Panc1 (cell line): ENCODE data around the gene GFOD2. TPM values are rescaled to one million over a fixed set of nuclear protein-coding genes. Genes with fewer than 3 reads are reported as not detected.

ENCODE experiments used
- ATAC-seq: fragments of 200-7000 bp; cut with Tn5 transposase; 2 replicates; pipeline ENCODE4 v1.9.1; 2020; ENCODE audit warnings: mild to moderate bottlenecking, moderate library complexity
- BruUV-seq: library from RNA; stranded (reverse); fragments of 400-500 nt; replicated peaks from 2 replicates; lab custom pipeline; 2021; lab: Mats Ljungman, UMichigan
- CTCF ChIA-PET: fragments of 300-600 bp; sonication (Branson Sonifier 250); formaldehyde crosslinking; loops from one replicate; lab custom pipeline; 2022; ENCODE audit warnings: antibody characterized with exemption; lab: Charles Lee
- POLR2A ChIA-PET: fragments of 300-600 bp; sonication (Branson Sonifier 250); formaldehyde crosslinking; loops from one replicate; lab custom pipeline; 2022; ENCODE audit warnings: antibody characterized with exemption; lab: Charles Lee
- DNase-seq: peaks from one replicate; pipeline ENCODE4 v3.0.0-alpha.2; 2010; ENCODE audit warnings: low read depth, low spot score
- H3K27ac ChIP-seq: 2 replicates; pipeline ENCODE4 v1.5.1; 2011; ENCODE audit warnings: mild to moderate bottlenecking, low read length, inconsistent platforms
- H3K27me3 ChIP-seq: fragments of 200-500 bp; sonication (Bioruptor generic); 2 replicates; pipeline ENCODE4 v1.6.0; 2014; ENCODE audit warnings: low read length, inconsistent platforms; ENCODE audit not compliant: control insufficient read depth, insufficient read depth
- H3K36me3 ChIP-seq: fragments of 200-500 bp; sonication (Bioruptor generic); 2 replicates; pipeline ENCODE4 v1.5.1; 2014; ENCODE audit warnings: inconsistent platforms, mild to moderate bottlenecking, low read length, moderate library complexity; ENCODE audit not compliant: control insufficient read depth, insufficient read depth
- H3K4me1 ChIP-seq: 2 replicates; pipeline ENCODE4 v1.5.1; 2011; ENCODE audit warnings: inconsistent platforms, mild to moderate bottlenecking, low read length, moderate library complexity; ENCODE audit not compliant: control insufficient read depth, insufficient read depth
- H3K4me3 ChIP-seq, 2 experiments: 2 replicates each; pipeline ENCODE4 v1.5.1; 2011 to 2012; ENCODE audit warnings: low read depth in 2 of 2, low read length in 2 of 2, mild to moderate bottlenecking in 2 of 2, inconsistent platforms in 1 of 2, moderate library complexity in 1 of 2
- H3K9me3 ChIP-seq: fragments of 200-500 bp; sonication (Bioruptor generic); 2 replicates; pipeline ENCODE4 v1.5.1; 2014; ENCODE audit warnings: low read depth, mild to moderate bottlenecking, inconsistent platforms, low read length, moderate library complexity; ENCODE audit not compliant: control insufficient read depth, insufficient read depth
- CTCF ChIP-seq: fragments of 450-650 bp; IDR thresholded peaks from 2 replicates; pipeline ENCODE4 v1.5.1; 2017; ENCODE audit warnings: mild to moderate bottlenecking
- POLR2AphosphoS5 ChIP-seq: IDR thresholded peaks from 2 replicates; pipeline ENCODE4 v1.6.1; 2012; ENCODE audit warnings: mild to moderate bottlenecking, low read depth, low read length, moderate library complexity
- REST ChIP-seq, 2 experiments: IDR thresholded peaks; 2 replicates each; pipeline ENCODE4 v1.6.1; 2011 to 2012; ENCODE audit warnings: low read depth in 2 of 2, control low read depth in 1 of 2, low read length in 1 of 2, mild to moderate bottlenecking in 1 of 2, moderate library complexity in 1 of 2; ENCODE audit not compliant: insufficient read depth in 1 of 2
- SIN3A ChIP-seq: IDR thresholded peaks from 2 replicates; pipeline ENCODE4 v1.6.1; 2012; ENCODE audit warnings: low read depth, mild to moderate bottlenecking, low read length, moderate library complexity, borderline replicate concordance; ENCODE audit not compliant: insufficient read depth
- TCF7L2 ChIP-seq: IDR thresholded peaks from 2 replicates; pipeline ENCODE4 v1.6.1; 2011; ENCODE audit warnings: mild to moderate bottlenecking, low read depth, low read length, inconsistent platforms
- in situ Hi-C: cut with HindIII; loops from 2 replicates; pipeline ENCODE4 v1.10.0; 2016; ENCODE audit warnings: low sequenced_read_pairs, low pct_unique_long_range_greater_than_20kb
- intact Hi-C: fragments of 100-400 bp; cut with micrococcal nuclease; formaldehyde crosslinking; loops from one replicate; pipeline ENCODE4 v1.10.0; 2022; ENCODE audit not compliant: unreplicated experiment
- total RNA-seq: library from RNA; stranded (reverse); gene quantifications from one replicate; pipeline ENCODE4 v1.2.1, GENCODE V29; 2021; ENCODE audit not compliant: unreplicated experiment

The GFOD2 gene
- total RNA-seq, 1 experiment from 2014 or later, result 15.1 TPM

GRCh38 chr16:67741118-67741517 lies 22.0 kb upstream of the GFOD2 start:
- H3K36me3 ChIP-seq, result no peaks in the 10 kb centered on the region
- no peak for TF ChIP-seq CTCF
- TF ChIP-seq POLR2AphosphoS5, result no peak
- TF ChIP-seq TCF7L2, result no peak
- no peak for TF ChIP-seq REST (IDR thresholded peaks at IDR 0.05; ENCODE audit: insufficient read depth in 1 of 2, low read depth in 2 of 2, low read length in 1 of 2)
- no peak for TF ChIP-seq SIN3A
- CTCF ChIA-PET, result no interaction called here

GRCh38 chr16:67740391-67740790 lies 21.3 kb upstream of the GFOD2 start:
- Histone ChIP-seq H3K4me3 (no peak overlapping the region), H3K9me3 (no peaks in the 10 kb centered on the region), H3K27me3 (no peaks in the 10 kb centered on the region), H3K36me3 (no peaks in the 10 kb centered on the region), H3K4me1 (no peaks in the 10 kb centered on the region), H3K27ac (no peak overlapping the region)
- no peak for TF ChIP-seq REST (IDR thresholded peaks at IDR 0.05; ENCODE audit: insufficient read depth in 1 of 2, low read depth in 2 of 2, low read length in 1 of 2)
- TF ChIP-seq CTCF, result no peak
- TF ChIP-seq TCF7L2, result no peak
- TF ChIP-seq POLR2AphosphoS5, result no peak
- no peak for TF ChIP-seq SIN3A
- DNase-seq (no peak), ATAC-seq (no peak)
- BruUV-seq, result no TSS peak
- intact Hi-C loops (no loop called here), in situ Hi-C loops (no loop called here)
- ChIA-PET POLR2A (no interaction called here), CTCF (no interaction called here)

More at GRCh38 chr16:67741118-67741517, 22.0 kb upstream of the GFOD2 start:
- H3K27me3 ChIP-seq, result no peaks in the 10 kb centered on the region
- H3K4me3 ChIP-seq, result no peak overlapping the region
- POLR2A ChIA-PET, result no interaction called here
- DNase-seq (no peak), ATAC-seq (no peak)
- in situ Hi-C loops, result no loop called here
- intact Hi-C loops, result no loop called here
- no peaks in the 10 kb centered on the region for H3K4me1 ChIP-seq
- no peaks in the 10 kb centered on the region for H3K9me3 ChIP-seq
- no peak overlapping the region for H3K27ac ChIP-seq
- BruUV-seq, result no TSS peak
